ENCODE data around the gene SPPL2B. TPM values are rescaled to one million over a fixed set of nuclear protein-coding genes. Genes with fewer than 3 reads are reported as not detected.

The SPPL2B gene
- total and polyA plus RNA-seq, 2 experiments from 2014 or later: 23.5 to 51.0 TPM

- no peak for TF ChIP-seq EZH2phosphoT487 (IDR thresholded peaks at IDR 0.05; ENCODE audit: unreplicated experiment)
- no peak for TF ChIP-seq STAT1 (IDR thresholded peaks at IDR 0.05; ENCODE audit: unreplicated experiment)
- no peak for TF ChIP-seq ZNF114 (CRISPR knock-in tag; IDR thresholded peaks at IDR 0.05)
- TF ChIP-seq EZH2 (IDR thresholded peaks at IDR 0.05; ENCODE audit: low read depth, unreplicated experiment): no peak
- TF ChIP-seq CREB1 (CRISPR knock-in tag; IDR thresholded peaks at IDR 0.05; ENCODE audit: low read depth): no peak
- no peak for TF ChIP-seq ZNF331 (CRISPR knock-in tag; IDR thresholded peaks at IDR 0.05; ENCODE audit: low read depth)
- TF ChIP-seq, protein P1, sequence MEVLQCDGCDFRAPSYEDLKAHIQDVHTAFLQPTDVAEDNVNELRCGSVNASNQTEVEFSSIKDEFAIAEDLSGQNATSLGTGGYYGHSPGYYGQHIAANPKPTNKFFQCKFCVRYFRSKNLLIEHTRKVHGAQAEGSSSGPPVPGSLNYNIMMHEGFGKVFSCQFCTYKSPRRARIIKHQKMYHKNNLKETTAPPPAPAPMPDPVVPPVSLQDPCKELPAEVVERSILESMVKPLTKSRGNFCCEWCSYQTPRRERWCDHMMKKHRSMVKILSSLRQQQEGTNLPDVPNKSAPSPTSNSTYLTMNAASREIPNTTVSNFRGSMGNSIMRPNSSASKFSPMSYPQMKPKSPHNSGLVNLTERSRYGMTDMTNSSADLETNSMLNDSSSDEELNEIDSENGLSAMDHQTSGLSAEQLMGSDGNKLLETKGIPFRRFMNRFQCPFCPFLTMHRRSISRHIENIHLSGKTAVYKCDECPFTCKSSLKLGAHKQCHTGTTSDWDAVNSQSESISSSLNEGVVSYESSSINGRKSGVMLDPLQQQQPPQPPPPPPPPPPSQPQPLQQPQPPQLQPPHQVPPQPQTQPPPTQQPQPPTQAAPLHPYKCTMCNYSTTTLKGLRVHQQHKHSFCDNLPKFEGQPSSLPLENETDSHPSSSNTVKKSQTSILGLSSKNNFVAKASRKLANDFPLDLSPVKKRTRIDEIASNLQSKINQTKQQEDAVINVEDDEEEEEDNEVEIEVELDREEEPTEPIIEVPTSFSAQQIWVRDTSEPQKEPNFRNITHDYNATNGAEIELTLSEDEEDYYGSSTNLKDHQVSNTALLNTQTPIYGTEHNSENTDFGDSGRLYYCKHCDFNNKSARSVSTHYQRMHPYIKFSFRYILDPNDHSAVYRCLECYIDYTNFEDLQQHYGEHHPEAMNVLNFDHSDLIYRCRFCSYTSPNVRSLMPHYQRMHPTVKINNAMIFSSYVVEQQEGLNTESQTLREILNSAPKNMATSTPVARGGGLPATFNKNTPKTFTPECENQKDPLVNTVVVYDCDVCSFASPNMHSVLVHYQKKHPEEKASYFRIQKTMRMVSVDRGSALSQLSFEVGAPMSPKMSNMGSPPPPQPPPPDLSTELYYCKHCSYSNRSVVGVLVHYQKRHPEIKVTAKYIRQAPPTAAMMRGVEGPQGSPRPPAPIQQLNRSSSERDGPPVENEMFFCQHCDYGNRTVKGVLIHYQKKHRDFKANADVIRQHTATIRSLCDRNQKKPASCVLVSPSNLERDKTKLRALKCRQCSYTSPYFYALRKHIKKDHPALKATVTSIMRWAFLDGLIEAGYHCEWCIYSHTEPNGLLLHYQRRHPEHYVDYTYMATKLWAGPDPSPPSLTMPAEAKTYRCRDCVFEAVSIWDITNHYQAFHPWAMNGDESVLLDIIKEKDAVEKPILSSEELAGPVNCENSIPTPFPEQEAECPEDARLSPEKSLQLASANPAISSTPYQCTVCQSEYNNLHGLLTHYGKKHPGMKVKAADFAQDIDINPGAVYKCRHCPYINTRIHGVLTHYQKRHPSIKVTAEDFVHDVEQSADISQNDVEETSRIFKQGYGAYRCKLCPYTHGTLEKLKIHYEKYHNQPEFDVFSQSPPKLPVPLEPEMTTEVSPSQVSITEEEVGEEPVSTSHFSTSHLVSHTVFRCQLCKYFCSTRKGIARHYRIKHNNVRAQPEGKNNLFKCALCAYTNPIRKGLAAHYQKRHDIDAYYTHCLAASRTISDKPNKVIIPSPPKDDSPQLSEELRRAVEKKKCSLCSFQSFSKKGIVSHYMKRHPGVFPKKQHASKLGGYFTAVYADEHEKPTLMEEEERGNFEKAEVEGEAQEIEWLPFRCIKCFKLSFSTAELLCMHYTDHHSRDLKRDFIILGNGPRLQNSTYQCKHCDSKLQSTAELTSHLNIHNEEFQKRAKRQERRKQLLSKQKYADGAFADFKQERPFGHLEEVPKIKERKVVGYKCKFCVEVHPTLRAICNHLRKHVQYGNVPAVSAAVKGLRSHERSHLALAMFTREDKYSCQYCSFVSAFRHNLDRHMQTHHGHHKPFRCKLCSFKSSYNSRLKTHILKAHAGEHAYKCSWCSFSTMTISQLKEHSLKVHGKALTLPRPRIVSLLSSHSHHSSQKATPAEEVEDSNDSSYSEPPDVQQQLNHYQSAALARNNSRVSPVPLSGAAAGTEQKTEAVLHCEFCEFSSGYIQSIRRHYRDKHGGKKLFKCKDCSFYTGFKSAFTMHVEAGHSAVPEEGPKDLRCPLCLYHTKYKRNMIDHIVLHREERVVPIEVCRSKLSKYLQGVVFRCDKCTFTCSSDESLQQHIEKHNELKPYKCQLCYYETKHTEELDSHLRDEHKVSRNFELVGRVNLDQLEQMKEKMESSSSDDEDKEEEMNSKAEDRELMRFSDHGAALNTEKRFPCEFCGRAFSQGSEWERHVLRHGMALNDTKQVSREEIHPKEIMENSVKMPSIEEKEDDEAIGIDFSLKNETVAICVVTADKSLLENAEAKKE (CRISPR knock-in tag; IDR thresholded peaks at IDR 0.05): no peak
These were observed 4.8 kb upstream of the SPPL2B start (continued) for GRCh38 chr19:2323707-2324106.

- H3F3A ChIP-seq (replicated peaks; ENCODE audit: low read depth): 0 out of 2 replicates have a peak, but pooled peaks cover 3% of the 10 kb centered on the region
- peaks cover 5% of the 10 kb centered on the region; the same call in 1 of the 2 replicates for H3K4me1 ChIP-seq (ENCODE audit: insufficient read depth)
- Mint-ChIP-seq H3K4me1 (peaks cover 15% of the 10 kb centered on the region), H3K27ac (no peak overlapping the region), H3K9me3 (0 out of 3 replicates have a peak, but pooled peaks cover 2% of the 10 kb centered on the region), H3K4me3 (no peak overlapping the region), H3K27me3 (ENCODE audit: insufficient read depth, low read depth, poor library complexity) (peaks cover 24% of the 10 kb centered on the region), H3K36me3 (ENCODE audit: low read depth) (peaks cover 32% of the 10 kb centered on the region)
- ATAC-seq (no peak), DNase-seq (ENCODE audit: low spot score) (no peak)
- H3K36me3 ChIP-seq (ENCODE audit: insufficient read depth): no peaks in the 10 kb centered on the region
- no peaks in the 10 kb centered on the region for H3K9me2 ChIP-seq (ENCODE audit: insufficient read depth)
- no peak overlapping the region for H2AFZ ChIP-seq
- H4K20me1 ChIP-seq (replicated peaks; ENCODE audit: insufficient read depth): peaks cover 6% of the 10 kb centered on the region; the same call in 1 of the 2 replicates
- H3K79me2 ChIP-seq (replicated peaks; ENCODE audit: insufficient read depth): peaks cover 35% of the 10 kb centered on the region
- no peak overlapping the region for H3K4me3 ChIP-seq
- H3K27ac ChIP-seq (ENCODE audit: low read depth): no peak overlapping the region
- no peak overlapping the region for H3K4me2 ChIP-seq
- H3K27me3 ChIP-seq (ENCODE audit: insufficient read depth): no peaks in the 10 kb centered on the region
- TF ChIP-seq POLR2AphosphoS5 (IDR thresholded peaks at IDR 0.05; ENCODE audit: low read depth) (no peak), ZNF114 (CRISPR knock-in tag; IDR thresholded peaks at IDR 0.05) (no peak), STAT1 (IDR thresholded peaks at IDR 0.05; ENCODE audit: unreplicated experiment) (no peak), JUNB (IDR thresholded peaks at IDR 0.05; ENCODE audit: unreplicated experiment) (no peak)
- TF ChIP-seq, protein P1 (CRISPR knock-in tag; IDR thresholded peaks at IDR 0.05): no peak
These were observed 4.1 kb upstream of the SPPL2B start for GRCh38 chr19:2324220-2324948.
